ENCODE measurements around the gene CASP2.

Gene CASP2

GRCh38 chr7:143280566-143280965, 7.6 kb upstream of the CASP2 start:
- H4K20me1 ChIP-seq (ENCODE audit: insufficient read depth, low read length), result no peaks in the 10 kb centered on the region
- no peak for TF ChIP-seq EZH2phosphoT487 (IDR thresholded peaks at IDR 0.05; ENCODE audit: low read depth)
- no peak for TF ChIP-seq CTCF (IDR thresholded peaks at IDR 0.05; ENCODE audit: low read depth, low read length)
- no peak overlapping the region for H3K9ac ChIP-seq (ENCODE audit: low read length)
- H3K4me3 ChIP-seq (ENCODE audit: low read length), result no peak overlapping the region
- no peak overlapping the region for H3K4me2 ChIP-seq (ENCODE audit: low read length)
- no peak overlapping the region for H3K27ac ChIP-seq (ENCODE audit: low read length)
- H3K36me3 ChIP-seq (replicated peaks; ENCODE audit: low read depth, low read length), result no peaks in the 10 kb centered on the region
- H3K9me3 ChIP-seq (ENCODE audit: insufficient read depth, low read length), result no peaks in the 10 kb centered on the region
- no peaks in the 10 kb centered on the region for H3K79me2 ChIP-seq (ENCODE audit: low read length)
- no peaks in the 10 kb centered on the region for H3K27me3 ChIP-seq (ENCODE audit: low read depth, low read length)
- no peak overlapping the region for H2AFZ ChIP-seq (ENCODE audit: low read depth, low read length)
- no peaks in the 10 kb centered on the region for H3K4me1 ChIP-seq (ENCODE audit: low read length)

GRCh38 chr7:143281529-143281928, 6.6 kb upstream of the CASP2 start:
- TF ChIP-seq EZH2phosphoT487 (IDR thresholded peaks at IDR 0.05; ENCODE audit: low read depth) (no peak), CTCF (IDR thresholded peaks at IDR 0.05; ENCODE audit: low read depth, low read length) (no peak)
- H3K27me3 ChIP-seq (ENCODE audit: low read depth, low read length), result no peaks in the 10 kb centered on the region
- H3K27ac ChIP-seq (ENCODE audit: low read length), result no peak overlapping the region
- H3K36me3 ChIP-seq (replicated peaks; ENCODE audit: low read depth, low read length), result no peaks in the 10 kb centered on the region
- no peaks in the 10 kb centered on the region for H4K20me1 ChIP-seq (ENCODE audit: insufficient read depth, low read length)
- no peaks in the 10 kb centered on the region for H3K9me3 ChIP-seq (ENCODE audit: insufficient read depth, low read length)
- no peak overlapping the region for H2AFZ ChIP-seq (ENCODE audit: low read depth, low read length)
- H3K9ac ChIP-seq (ENCODE audit: low read length), result no peak overlapping the region
- no peak overlapping the region for H3K4me2 ChIP-seq (ENCODE audit: low read length)
- H3K4me3 ChIP-seq (ENCODE audit: low read length), result no peak overlapping the region
- H3K4me1 ChIP-seq (ENCODE audit: low read length), result no peaks in the 10 kb centered on the region
- H3K79me2 ChIP-seq (ENCODE audit: low read length), result no peaks in the 10 kb centered on the region

GRCh38 chr7:143282124-143282523, 6.0 kb upstream of the CASP2 start:
- H2AFZ ChIP-seq (ENCODE audit: low read depth, low read length), result no peak overlapping the region
- H3K9ac ChIP-seq (ENCODE audit: low read length), result no peak overlapping the region
- H3K4me1 ChIP-seq (ENCODE audit: low read length), result no peaks in the 10 kb centered on the region
- no peaks in the 10 kb centered on the region for H3K9me3 ChIP-seq (ENCODE audit: insufficient read depth, low read length)
- H3K79me2 ChIP-seq (ENCODE audit: low read length), result no peaks in the 10 kb centered on the region
- no peak overlapping the region for H3K27ac ChIP-seq (ENCODE audit: low read length)
- no peak overlapping the region for H3K4me3 ChIP-seq (ENCODE audit: low read length)
- H3K4me2 ChIP-seq (ENCODE audit: low read length), result no peak overlapping the region
- H3K36me3 ChIP-seq (replicated peaks; ENCODE audit: low read depth, low read length), result no peaks in the 10 kb centered on the region
- no peaks in the 10 kb centered on the region for H4K20me1 ChIP-seq (ENCODE audit: insufficient read depth, low read length)
- H3K27me3 ChIP-seq (ENCODE audit: low read depth, low read length), result no peaks in the 10 kb centered on the region
- TF ChIP-seq CTCF (IDR thresholded peaks at IDR 0.05; ENCODE audit: low read depth, low read length) (no peak), EZH2phosphoT487 (IDR thresholded peaks at IDR 0.05; ENCODE audit: low read depth) (no peak)

- no peak overlapping the region for H3K4me2 ChIP-seq (ENCODE audit: low read length)
- H3K4me1 ChIP-seq (ENCODE audit: low read length), result peaks cover 6% of the 10 kb centered on the region
These were observed 4.8 kb upstream of the CASP2 start for GRCh38 chr7:143283381-143283780.

More at GRCh38 chr7:143283381-143283780, 4.8 kb upstream of the CASP2 start:
- Histone ChIP-seq H4K20me1 (ENCODE audit: insufficient read depth, low read length) (no peaks in the 10 kb centered on the region), H3K36me3 (replicated peaks; ENCODE audit: low read depth, low read length) (no peaks in the 10 kb centered on the region), H3K27me3 (ENCODE audit: low read depth, low read length) (no peaks in the 10 kb centered on the region), H3K9ac (ENCODE audit: low read length) (no peak overlapping the region), H3K79me2 (ENCODE audit: low read length) (peaks cover 1% of the 10 kb centered on the region; the same call in 1 of the 2 replicates), H3K9me3 (ENCODE audit: insufficient read depth, low read length) (no peaks in the 10 kb centered on the region), H2AFZ (ENCODE audit: low read depth, low read length) (no peak overlapping the region), H3K27ac (ENCODE audit: low read length) (no peak overlapping the region), H3K4me3 (ENCODE audit: low read length) (no peak overlapping the region)
- no peak for TF ChIP-seq CTCF (IDR thresholded peaks at IDR 0.05; ENCODE audit: low read depth, low read length)
- no peak for TF ChIP-seq EZH2phosphoT487 (IDR thresholded peaks at IDR 0.05; ENCODE audit: low read depth)
